Retinal pigment epithelial cell (primary cell): ENCODE results near the gene PEX26.

Experiments
- DNase-seq: peaks from one replicate; pipeline ENCODE4 v3.0.0-alpha.2; 2010; ENCODE audit warnings: low read depth
- H3K4me3 ChIP-seq: 2 replicates; pipeline ENCODE4 v1.5.1; 2011; ENCODE audit warnings: mild to moderate bottlenecking, low read length, control low read depth, moderate library complexity
- CTCF ChIP-seq: conservative IDR thresholded peaks from 2 replicates; pipeline ENCODE4 v1.5.1; 2011; ENCODE audit warnings: low read depth, low read length, control low read depth, inconsistent platforms

Gene PEX26

GRCh38 chr22:18077639-18078328, at the start of gene PEX26:
Gene PEX26, plus strand, starts transcription at chr22:18077990. Its CDS starts 387 bp downstream, at chr22:18078377.
- no peak for TF ChIP-seq CTCF
- peak within 1 kb of the TSS; percentile 99 for H3K4me3 ChIP-seq
- peak; percentile 86 for DNase-seq

- DNase-seq: no peak
- H3K4me3 ChIP-seq: no peak overlapping the region
- no peak for TF ChIP-seq CTCF
These were observed 48.8 kb upstream of the PEX26 start for GRCh38 chr22:18028817-18029527.

DNA sequence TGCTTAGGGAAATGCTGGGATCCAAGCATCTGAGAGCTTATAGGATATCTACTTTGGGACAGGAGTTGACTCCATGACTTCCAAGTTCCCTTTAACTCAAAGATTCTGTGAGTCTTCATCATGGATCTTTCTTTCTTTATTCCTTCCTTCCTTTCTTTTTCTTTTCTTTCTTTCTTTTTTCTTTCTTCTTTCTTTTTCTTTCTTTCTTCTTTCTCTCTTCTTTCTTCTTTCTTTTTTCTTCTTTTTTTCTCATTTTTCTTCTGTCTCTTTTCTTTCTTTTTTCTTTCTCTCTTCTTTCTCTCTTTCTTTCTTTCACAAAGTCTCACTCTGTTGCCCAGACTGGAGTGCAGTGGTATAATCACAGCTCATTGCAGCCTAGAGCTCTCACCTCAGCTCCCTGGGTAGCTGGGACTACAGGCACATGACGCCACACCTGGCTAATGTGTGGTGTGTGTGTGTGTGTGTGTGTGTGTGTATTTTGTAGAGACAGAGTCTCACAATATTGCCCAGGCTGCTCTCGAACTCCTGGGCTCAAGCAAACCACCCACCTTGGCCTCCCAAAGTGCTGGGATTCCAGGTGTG, 48.0 kb upstream of the PEX26 start:
- DNase-seq: no peak
- no peak overlapping the region for H3K4me3 ChIP-seq
- no peak for TF ChIP-seq CTCF

DNA sequence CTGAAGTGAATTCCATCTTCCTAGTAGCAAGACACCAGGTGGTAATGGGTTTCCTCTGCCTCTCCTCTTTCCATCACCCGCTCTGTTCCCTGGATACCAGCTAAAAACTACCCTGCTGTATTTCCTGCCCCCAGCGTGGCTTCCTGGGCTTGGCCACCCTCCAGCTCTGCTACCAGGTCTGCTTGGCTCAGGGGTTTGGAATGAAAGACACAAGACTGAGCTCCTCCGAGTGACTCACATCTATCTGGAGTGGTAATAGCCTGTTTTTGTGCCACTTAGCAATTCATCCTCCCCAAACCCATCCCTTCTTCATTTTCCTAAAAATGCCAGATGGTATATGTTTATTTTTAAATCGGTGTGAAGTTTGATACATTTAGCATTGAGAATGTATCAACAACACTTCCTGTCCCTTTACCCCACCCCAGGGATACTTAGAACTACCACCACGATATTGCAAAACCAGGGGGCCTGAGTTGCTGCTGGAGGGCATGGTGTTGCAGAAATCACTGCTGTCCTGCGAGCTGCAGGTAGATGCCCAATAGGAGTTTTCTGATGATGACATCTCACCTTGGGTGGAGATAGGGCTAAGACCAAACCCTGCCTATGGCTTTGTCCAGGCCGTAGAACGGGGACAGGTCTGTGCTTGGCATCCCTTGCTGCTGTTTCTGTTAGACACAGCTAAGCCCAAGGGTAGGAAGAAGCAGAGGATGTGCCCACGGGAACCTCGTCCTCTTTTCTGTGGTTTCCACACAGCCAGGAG, 45.9 kb upstream of the PEX26 start:
- no peak for TF ChIP-seq CTCF
- H3K4me3 ChIP-seq: no peak overlapping the region
- DNase-seq: peak; percentile 69

- no peak overlapping the region for H3K4me3 ChIP-seq
- TF ChIP-seq CTCF: no peak
- DNase-seq: no peak
These were observed 45.2 kb upstream of the PEX26 start for GRCh38 chr22:18032455-18033101.

DNA sequence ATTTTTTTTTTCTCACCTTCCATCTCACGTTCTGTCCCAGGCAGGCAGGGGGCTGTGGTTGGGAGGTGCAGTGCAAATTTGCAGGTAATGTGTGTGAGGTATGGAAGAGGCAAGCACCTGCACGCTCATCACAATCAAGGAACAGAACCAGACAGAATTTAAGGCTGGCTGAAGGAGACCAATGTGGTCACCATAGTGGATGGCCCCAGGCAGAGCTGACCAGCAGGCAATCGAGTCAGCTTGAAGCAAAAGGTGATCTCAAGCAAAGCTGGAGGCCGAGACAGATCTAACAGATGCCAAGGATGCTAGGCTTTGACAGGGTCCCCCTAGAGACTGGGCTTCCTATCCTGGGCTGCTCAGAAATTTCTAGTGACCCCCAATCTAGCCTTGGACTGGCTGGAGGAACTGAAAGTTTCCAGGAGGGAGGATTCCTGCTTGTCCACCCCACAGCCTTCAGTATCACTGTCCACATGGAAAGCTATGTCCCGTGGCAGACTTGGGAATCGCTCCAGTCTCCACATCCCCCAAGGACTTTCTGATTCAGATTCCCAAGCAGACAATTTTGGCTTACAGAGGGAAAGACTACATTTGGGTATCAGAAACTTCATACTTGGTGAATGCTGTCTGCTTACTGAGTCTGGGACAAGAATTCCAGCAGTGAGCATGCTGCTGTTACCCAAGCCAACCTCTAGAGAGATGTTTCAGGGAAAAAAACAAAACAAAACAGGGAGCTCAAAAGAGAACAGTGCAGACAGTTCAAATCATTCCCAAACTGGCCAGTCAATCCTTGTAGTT, 44.4 kb upstream of the PEX26 start:
- DNase-seq: no peak
- no peak for TF ChIP-seq CTCF

More for the DNA sequence above, 44.4 kb upstream of the PEX26 start:
- H3K4me3 ChIP-seq: no peak overlapping the region
